Measurements from ENCODE around the gene NDUFB10.

NDUFB10 gene

DNA sequence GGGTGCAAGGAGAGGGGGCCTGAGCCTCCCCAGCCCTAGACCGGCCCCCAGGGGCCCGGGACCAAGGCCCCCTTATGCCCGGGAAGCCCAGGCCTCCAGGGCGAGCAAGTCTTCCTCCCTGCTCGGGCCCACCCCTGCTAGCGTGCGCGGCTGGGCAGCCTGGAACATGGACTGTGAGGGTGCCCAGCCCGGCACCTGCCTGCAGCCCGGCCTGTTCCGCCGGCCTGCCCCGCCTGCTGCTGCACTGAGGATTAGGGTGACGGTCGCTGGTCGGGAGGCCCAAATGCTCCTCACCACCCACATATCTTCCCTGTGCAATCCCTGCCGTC is 47.2 kb upstream of the NDUFB10 start:
- Histone ChIP-seq H3K4me3 (ENCODE audit: low read length) (no peak overlapping the region), H3K36me3 (ENCODE audit: control insufficient read depth, low read length) (no peaks in the 10 kb centered on the region), H3K9me2 (replicated peaks; ENCODE audit: control insufficient read depth, low read length) (no peaks in the 10 kb centered on the region), H3K79me2 (ENCODE audit: control insufficient read depth, low read length) (no peaks in the 10 kb centered on the region), H3K27ac (ENCODE audit: low read depth, low read length) (no peak overlapping the region), H4K20me1 (ENCODE audit: control insufficient read depth, insufficient read depth, low read depth, low read length) (no peaks in the 10 kb centered on the region), H3K4me2 (ENCODE audit: low read length) (no peak overlapping the region), H3K27me3 (ENCODE audit: control insufficient read depth, low read length) (no peaks in the 10 kb centered on the region; the same call in 1 of the 2 replicates), H3K4me1 (ENCODE audit: control insufficient read depth, low read length) (no peaks in the 10 kb centered on the region), H3K9me3 (ENCODE audit: control insufficient read depth, insufficient read depth, low read length) (no peaks in the 10 kb centered on the region), H3F3A (ENCODE audit: control insufficient read depth, insufficient read depth) (no peaks in the 10 kb centered on the region)
- TF ChIP-seq, protein P1, sequence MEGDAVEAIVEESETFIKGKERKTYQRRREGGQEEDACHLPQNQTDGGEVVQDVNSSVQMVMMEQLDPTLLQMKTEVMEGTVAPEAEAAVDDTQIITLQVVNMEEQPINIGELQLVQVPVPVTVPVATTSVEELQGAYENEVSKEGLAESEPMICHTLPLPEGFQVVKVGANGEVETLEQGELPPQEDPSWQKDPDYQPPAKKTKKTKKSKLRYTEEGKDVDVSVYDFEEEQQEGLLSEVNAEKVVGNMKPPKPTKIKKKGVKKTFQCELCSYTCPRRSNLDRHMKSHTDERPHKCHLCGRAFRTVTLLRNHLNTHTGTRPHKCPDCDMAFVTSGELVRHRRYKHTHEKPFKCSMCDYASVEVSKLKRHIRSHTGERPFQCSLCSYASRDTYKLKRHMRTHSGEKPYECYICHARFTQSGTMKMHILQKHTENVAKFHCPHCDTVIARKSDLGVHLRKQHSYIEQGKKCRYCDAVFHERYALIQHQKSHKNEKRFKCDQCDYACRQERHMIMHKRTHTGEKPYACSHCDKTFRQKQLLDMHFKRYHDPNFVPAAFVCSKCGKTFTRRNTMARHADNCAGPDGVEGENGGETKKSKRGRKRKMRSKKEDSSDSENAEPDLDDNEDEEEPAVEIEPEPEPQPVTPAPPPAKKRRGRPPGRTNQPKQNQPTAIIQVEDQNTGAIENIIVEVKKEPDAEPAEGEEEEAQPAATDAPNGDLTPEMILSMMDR (IDR thresholded peaks at IDR 0.05; ENCODE audit: low read depth, low read length, poor library complexity, severe bottlenecking) = no peak
- TF ChIP-seq EZH2phosphoT487 (IDR thresholded peaks at IDR 0.05; ENCODE audit: borderline replicate concordance, low read length) = no peak

DNA sequence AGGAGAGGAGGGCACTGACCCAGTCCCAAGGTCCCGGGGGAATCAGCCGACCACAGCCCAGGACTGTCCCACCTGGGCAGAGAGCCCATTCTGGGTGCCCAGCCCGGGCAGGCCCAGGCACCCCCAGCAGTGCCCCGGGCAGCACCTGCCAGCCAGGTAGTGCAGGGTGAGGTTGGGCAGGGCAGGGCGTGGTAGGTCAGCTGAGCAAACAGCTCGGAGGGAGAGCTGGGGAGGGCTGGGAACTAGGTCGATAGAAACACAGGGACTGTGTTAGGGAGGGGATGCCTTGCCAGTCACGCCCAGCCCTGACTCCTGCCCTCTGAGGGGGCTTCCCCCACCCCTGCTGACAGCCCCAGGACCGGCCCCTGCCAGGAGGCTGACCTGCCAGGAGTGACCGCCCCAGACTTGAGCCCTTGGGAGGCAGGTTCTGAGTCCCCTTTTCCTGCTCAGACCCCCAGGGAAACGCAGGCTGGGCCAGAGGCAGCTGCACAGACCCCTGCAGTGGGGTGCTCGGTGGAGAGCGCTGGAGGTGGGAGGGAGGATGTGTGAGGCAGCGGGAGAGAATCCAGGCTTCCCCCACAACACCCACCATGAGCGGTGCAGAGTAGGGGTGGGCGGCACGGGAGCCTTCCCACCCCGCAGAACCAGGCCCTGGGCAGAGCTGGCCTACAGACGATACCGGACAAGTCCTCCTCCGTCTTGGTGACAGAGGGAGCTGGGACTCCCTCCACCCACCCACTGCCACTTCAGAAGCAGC is 45.8 kb upstream of the NDUFB10 start:
- H3K27ac ChIP-seq (ENCODE audit: low read depth, low read length) = no peak overlapping the region
- H3K4me1 ChIP-seq (ENCODE audit: control insufficient read depth, low read length) = no peaks in the 10 kb centered on the region
- no peaks in the 10 kb centered on the region for H3K79me2 ChIP-seq (ENCODE audit: control insufficient read depth, low read length)
- no peaks in the 10 kb centered on the region for H3K36me3 ChIP-seq (ENCODE audit: control insufficient read depth, low read length)
- H4K20me1 ChIP-seq (ENCODE audit: control insufficient read depth, insufficient read depth, low read depth, low read length) = no peaks in the 10 kb centered on the region
- TF ChIP-seq EZH2phosphoT487 (IDR thresholded peaks at IDR 0.05; ENCODE audit: borderline replicate concordance, low read length) = no peak
- TF ChIP-seq, protein P1 (IDR thresholded peaks at IDR 0.05; ENCODE audit: low read depth, low read length, poor library complexity, severe bottlenecking) = no peak
- no peaks in the 10 kb centered on the region for H3K9me2 ChIP-seq (replicated peaks; ENCODE audit: control insufficient read depth, low read length)
- H3F3A ChIP-seq (ENCODE audit: control insufficient read depth, insufficient read depth) = no peaks in the 10 kb centered on the region
- H3K9me3 ChIP-seq (ENCODE audit: control insufficient read depth, insufficient read depth, low read length) = no peaks in the 10 kb centered on the region
- H3K4me3 ChIP-seq (ENCODE audit: low read length) = no peak overlapping the region
- H3K4me2 ChIP-seq (ENCODE audit: low read length) = no peak overlapping the region
- no peaks in the 10 kb centered on the region; the same call in 1 of the 2 replicates for H3K27me3 ChIP-seq (ENCODE audit: control insufficient read depth, low read length)

DNA sequence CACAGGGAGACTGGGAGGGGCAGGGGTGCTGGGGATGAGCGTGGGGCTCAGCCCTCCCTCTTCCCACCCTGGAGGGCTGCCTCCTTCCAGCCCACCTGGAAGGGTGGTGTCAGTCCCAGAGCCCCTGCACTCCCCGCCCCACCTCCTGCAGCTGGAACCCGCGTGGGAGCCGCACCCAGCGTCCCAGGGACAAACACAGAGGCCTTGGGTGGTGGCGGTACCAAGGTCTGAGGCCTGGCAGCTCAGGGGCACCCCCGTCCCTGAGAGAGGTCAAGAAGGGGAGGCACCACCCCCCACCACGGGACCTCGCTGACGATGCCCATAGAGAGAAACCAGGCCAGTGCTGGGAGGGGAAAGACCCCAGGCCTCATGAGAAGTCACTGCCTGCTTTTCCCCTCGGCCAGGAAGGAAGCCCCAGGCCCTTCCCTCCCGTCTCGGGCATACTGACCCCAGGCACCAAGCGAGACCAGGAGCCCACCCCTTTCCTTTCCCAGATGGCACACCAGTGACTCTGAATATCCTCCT is 45.2 kb upstream of the NDUFB10 start:
- no peaks in the 10 kb centered on the region for H3K4me1 ChIP-seq (ENCODE audit: control insufficient read depth, low read length)
- H3K27ac ChIP-seq (ENCODE audit: low read depth, low read length) = no peak overlapping the region
- H3K79me2 ChIP-seq (ENCODE audit: control insufficient read depth, low read length) = no peaks in the 10 kb centered on the region
- H3K9me2 ChIP-seq (replicated peaks; ENCODE audit: control insufficient read depth, low read length) = no peaks in the 10 kb centered on the region
- no peaks in the 10 kb centered on the region for H3F3A ChIP-seq (ENCODE audit: control insufficient read depth, insufficient read depth)
- H3K36me3 ChIP-seq (ENCODE audit: control insufficient read depth, low read length) = no peaks in the 10 kb centered on the region
- no peak overlapping the region for H3K4me2 ChIP-seq (ENCODE audit: low read length)
- no peaks in the 10 kb centered on the region for H3K9me3 ChIP-seq (ENCODE audit: control insufficient read depth, insufficient read depth, low read length)
- no peak overlapping the region for H3K4me3 ChIP-seq (ENCODE audit: low read length)
- no peaks in the 10 kb centered on the region; the same call in 1 of the 2 replicates for H3K27me3 ChIP-seq (ENCODE audit: control insufficient read depth, low read length)
- H4K20me1 ChIP-seq (ENCODE audit: control insufficient read depth, insufficient read depth, low read depth, low read length) = no peaks in the 10 kb centered on the region
- TF ChIP-seq EZH2phosphoT487 (IDR thresholded peaks at IDR 0.05; ENCODE audit: borderline replicate concordance, low read length) = no peak
- TF ChIP-seq, protein P1 (IDR thresholded peaks at IDR 0.05; ENCODE audit: low read depth, low read length, poor library complexity, severe bottlenecking) = no peak
